ENCODE measurements around the gene CFAP46.
"Not testable (repeated sequence)": the region's sequence is repeated elsewhere in the genome, so short reads cannot be mapped to it uniquely, and the experiment has no call there.

CFAP46 gene

GRCh38 chr10:132898391-132899053 is 43.8 kb downstream of the CFAP46 start:
- DNase-seq: no peak

GRCh38 chr10:132897516-132898381 is 44.6 kb downstream of the CFAP46 start:
- no peak for DNase-seq

GRCh38 chr10:132893786-132894185 is 48.6 kb downstream of the CFAP46 start:
- not testable (repeated sequence) for DNase-seq

GRCh38 chr10:132893090-132893489 is 49.3 kb downstream of the CFAP46 start:
- DNase-seq: peak in 1 of 2 experiments; percentile 5

- no peak for DNase-seq
Observed at GRCh38 chr10:132892004-132892403, 50.4 kb downstream of the CFAP46 start.

GRCh38 chr10:132891368-132891767 is 51.0 kb downstream of the CFAP46 start:
- DNase-seq: no peak

- DNase-seq: no peak
Observed at GRCh38 chr10:132890301-132890700, 52.1 kb downstream of the CFAP46 start.

GRCh38 chr10:132889556-132889955 is 52.8 kb downstream of the CFAP46 start:
- DNase-seq: no peak

- DNase-seq: no peak
Observed at GRCh38 chr10:132888898-132889490, 53.4 kb downstream of the CFAP46 start.

- not testable (repeated sequence) for DNase-seq
Observed at GRCh38 chr10:132888446-132888845, 53.9 kb downstream of the CFAP46 start.

GRCh38 chr10:132886211-132887099 is 55.9 kb downstream of the CFAP46 start:
- DNase-seq: no peak

GRCh38 chr10:132885451-132886210 is 56.7 kb downstream of the CFAP46 start:
- DNase-seq: no peak

GRCh38 chr10:132884691-132885271 is 57.6 kb downstream of the CFAP46 start:
- DNase-seq: no peak

- no peak for DNase-seq
Observed at GRCh38 chr10:132884041-132884440, 58.3 kb downstream of the CFAP46 start.

- no peak for DNase-seq
Observed at GRCh38 chr10:132883391-132883881, 58.9 kb downstream of the CFAP46 start.

- DNase-seq: no peak
Observed at GRCh38 chr10:132882069-132882951, 60.1 kb downstream of the CFAP46 start.

GRCh38 chr10:132881186-132881920 is 61.0 kb downstream of the CFAP46 start:
- no peak for DNase-seq

- no peak for DNase-seq
Observed at GRCh38 chr10:132880128-132880981, 62.0 kb downstream of the CFAP46 start.

All from NCI-H187 (cell line).